Measurements from ENCODE around the gene GYS1.
"Not testable (repeated sequence)": the region's sequence is repeated elsewhere in the genome, so short reads cannot be mapped to it uniquely, and the experiment has no call there.

The GYS1 gene
- 37.8 to 77.0 (median 52.8) reads per million in 4 experiments for total RNA-seq

DNA sequence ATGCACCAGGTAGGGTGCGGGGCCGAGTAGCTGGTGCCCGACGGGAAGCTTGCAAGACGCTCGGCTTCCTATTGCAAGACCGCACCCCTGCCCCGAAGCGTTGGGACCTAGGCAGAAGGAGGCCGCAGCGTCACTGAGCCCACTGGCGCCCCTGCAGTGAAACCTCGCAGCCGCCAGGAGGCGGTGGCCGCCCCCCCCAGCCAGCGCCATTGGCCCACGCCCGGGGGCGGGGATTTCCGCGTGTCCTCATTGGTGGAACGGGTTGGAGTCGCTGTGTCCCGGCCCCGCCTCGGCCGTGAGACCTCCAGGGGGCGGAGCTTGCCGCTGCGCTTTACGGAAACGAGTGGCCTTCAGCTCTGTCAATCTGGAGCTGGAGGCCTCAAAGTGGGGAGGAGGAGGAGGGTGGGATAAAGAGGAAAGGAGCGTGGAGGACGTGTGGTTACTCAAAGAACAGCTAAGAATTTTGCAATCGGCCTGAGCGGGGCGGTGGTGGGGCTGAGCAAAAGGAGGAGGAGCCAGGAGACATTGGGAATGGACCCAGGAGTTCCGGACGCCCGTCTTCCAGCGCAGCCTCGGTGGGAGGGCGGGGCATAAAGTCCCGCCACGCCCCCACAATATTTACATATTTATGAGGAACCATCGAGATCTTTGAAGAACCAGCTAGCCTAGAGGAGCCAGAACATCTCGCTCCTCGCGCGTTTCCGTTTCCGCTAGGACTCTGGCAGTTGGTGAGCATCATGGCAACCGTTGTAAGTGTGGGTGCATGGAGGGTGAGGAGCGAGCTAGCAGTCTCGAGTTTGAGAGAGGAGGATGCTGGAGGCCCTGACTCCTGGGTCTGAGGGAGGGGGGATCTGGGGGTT, at the start of gene GYS1, which contains the start of gene RUVBL2:
TSS of gene GYS1 (minus strand) at position 135 of the 860 bp plus-strand sequence. CDS start 197 bp downstream, outside the sequence.
TSS of gene RUVBL2 (plus strand) at position 713 of the 860 bp plus-strand sequence. CDS start at position 738, 25 bp downstream.
- peak; percentile 98 for DNase-seq

DNA sequence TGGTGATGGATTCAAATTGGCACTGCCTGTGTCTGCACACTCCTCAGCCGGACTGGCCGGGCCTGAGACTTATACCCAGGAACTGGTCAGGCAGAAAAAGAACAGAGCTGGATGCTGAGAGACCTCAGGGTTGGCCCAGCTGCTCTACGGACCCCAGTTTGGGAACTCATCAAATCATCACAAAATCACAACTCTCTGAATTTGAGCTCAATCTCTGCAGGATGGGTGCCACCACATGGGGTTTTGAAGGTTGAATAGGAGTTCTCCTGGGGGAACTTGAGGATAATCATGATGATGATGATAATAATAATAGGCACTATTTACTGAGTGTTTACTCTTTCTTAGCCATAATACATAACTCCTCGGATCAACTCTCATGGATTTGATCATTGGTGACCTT, 49.6 kb upstream of the GYS1 start:
- not testable (repeated sequence) for DNase-seq

DNA sequence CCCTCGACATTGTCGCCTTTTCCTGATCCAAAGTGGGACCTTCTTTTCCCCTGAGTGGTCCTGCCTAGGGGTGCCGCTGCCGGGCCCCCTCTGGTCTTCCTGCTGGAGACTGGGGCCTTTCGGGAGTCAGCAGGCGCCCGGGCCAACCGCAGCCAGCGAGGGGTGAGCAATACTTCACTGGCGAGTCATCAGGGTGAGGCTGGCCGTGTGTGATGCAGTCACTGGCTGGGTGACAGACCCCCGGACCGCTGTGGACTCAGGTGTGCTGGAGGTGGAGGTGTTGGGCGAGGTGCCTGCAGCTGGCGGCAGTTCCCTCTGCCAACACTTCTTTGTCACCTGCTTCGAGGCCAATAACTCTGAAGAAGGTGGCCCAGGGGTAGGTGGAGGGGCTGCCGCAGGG, 49.1 kb upstream of the GYS1 start:
- DNase-seq = no peak

DNA sequence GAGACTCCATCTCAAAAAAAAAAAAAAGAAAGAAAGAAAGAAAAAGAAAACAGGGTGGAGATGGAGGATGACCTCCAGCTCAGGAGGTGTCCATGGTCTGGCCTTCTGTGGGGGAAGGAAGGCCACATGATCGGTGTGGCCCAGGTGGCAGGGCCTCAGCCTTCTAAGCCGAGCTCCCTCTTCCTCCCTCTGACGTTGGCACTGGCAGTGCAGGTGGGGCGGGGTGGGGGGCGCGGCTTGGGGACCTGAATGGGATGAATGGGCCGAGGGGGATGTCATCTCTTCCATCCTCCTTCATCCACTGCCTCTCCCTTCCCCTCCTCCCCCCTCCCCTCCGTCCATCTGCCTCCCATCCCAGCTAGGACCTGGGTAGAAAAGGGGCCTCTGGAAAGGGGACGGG, 46.6 kb upstream of the GYS1 start:
- DNase-seq = not testable (repeated sequence)

DNA sequence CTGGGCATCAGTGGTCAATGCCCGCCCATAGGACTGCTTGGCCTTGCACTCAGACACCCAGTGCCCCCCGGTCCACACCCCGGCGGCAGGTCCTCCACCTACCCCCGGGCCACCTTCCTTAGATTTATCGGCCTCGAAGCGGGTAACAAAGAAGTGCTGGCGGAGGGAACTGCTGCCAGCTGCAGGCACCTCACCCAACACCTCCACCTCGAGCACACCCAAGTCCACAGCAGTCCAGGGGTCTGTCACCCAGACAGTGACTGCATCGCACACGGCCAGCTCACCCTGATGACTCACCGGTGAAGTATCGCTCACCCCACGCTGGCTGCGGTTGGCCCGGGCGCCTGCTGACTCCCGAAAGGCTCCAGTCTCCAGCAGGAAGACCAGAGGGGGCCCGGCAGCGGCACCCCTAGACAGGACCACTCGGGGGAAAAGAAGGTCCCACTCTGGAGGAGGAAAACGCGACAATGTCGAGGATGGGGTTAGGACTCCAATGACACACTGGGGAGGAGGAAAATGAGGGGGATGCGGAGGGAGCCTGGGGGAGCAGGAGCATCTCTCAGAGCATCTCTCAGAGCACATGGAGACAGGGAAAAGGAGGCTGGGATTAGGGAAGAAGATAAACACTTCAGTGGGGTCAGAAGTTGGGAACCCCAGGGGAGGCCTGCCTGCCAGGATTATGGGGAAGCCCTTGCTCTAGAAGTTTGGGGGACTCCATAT, 45.6 kb upstream of the GYS1 start:
- not testable (repeated sequence) for DNase-seq

DNA sequence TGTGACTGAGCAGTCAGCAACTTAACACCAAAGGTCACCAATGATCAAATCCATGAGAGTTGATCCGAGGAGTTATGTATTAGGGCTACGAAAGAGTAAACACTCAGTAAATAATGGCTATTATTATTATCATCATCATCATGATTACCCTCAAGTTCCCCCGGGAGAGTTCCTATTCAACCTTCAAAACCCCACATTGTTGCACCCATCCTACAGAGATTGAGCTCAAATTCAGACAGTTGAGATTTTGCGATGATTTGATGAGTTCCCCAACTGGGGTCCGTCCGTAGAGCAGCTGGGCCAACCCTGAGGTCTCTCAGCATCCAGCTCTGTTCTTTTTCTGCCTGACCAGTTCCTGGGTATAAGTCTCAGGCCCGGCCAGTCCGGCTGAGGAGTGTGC, 45.0 kb upstream of the GYS1 start:
- not testable (repeated sequence) for DNase-seq

DNA sequence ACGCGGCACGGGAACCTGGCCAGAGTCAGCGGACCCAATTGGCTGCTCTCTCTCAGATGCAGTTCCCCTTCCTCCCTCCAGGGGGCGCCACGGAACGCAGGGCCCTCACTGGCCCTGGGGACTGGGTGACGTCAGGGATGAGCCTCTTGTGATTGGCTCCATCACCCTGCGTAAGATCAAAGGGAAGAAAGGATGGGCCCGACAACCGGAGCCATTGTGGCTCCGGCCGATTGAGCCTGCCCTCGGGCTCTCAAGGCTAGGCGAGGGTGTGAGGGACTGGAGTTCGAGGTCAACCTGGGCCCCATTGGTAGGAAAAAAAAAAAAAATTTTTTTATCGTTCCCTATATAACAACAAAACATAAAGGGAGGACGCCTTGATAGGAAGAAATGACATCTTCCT, 43.7 kb upstream of the GYS1 start, which contains the start of gene CGB1:
TSS of gene CGB1 (minus strand) at position 81 of the 400 bp plus-strand sequence. CDS start 184 bp downstream, outside the sequence.
- DNase-seq = not testable (repeated sequence)

DNA sequence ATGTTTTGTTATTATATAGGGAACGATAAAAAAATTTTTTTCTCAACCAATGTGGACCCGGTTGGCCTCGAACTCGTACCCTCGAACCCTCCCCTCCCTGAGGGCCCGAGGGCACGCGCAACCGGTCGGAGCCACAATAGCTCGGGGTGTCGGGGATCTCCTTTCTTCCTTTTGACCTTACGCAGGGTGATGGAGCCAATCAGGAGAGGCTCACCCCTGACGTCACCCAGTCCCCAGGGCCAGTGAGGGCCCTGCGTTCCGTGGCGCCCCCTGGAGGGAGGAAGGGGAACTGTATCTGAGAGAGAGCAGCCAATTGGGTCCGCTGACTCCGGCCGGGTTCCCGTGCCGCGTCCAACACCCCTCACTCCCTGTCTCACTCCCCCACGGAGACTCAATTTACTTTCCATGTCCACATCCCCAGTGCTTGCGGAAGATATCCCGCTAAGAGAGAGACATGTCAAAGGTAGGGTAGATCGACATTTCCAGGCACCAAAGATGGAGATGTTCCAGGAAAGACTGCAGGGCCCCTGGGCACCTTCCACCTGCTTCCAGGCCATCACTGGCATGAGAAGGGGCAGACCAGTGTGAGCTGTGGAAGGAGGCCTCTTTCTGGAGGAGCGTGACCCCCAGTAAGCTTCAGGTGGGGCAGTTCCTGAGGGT, 38.7 kb upstream of the GYS1 start, which contains the start of gene CGB2:
TSS of gene CGB2 (plus strand) at position 249 of the 660 bp plus-strand sequence. CDS start at position 455, 206 bp downstream.
- peak; percentile 18 for DNase-seq

DNA sequence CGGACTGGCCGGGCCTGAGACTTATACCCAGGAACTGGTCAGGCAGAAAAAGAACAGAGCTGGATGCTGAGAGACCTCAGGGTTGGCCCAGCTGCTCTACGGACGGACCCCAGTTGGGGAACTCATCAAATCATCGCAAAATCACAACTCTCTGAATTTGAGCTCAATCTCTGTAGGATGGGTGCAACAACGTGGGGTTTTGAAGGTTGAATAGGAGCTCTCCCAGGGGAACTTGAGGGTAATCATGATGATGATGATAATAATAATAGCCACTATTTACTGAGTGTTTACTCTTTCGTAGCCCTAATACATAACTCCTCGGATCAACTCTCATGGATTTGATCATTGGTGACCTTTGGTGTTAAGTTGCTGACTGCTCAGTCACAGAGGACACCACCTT, 37.2 kb upstream of the GYS1 start:
- DNase-seq = not testable (repeated sequence)

DNA sequence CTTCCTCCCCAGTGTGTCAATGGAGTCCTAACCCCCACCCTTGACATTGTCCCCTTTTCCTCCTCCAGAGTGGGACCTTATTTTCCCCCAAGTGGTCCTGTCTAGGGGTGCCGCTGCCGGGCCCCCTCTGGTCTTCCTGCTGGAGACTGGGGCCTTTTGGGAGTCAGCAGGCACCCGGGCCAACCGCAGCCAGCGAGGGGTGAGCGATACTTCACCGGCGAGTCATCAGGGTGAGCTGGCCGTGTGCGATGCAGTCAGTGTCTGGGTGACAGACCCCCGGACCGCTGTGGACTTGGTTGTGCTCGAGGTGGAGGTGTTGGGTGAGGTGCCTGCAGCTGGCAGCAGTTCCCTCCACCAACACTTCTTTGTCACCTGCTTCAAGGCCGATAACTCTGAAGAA, 36.6 kb upstream of the GYS1 start:
- not testable (repeated sequence) for DNase-seq

DNA sequence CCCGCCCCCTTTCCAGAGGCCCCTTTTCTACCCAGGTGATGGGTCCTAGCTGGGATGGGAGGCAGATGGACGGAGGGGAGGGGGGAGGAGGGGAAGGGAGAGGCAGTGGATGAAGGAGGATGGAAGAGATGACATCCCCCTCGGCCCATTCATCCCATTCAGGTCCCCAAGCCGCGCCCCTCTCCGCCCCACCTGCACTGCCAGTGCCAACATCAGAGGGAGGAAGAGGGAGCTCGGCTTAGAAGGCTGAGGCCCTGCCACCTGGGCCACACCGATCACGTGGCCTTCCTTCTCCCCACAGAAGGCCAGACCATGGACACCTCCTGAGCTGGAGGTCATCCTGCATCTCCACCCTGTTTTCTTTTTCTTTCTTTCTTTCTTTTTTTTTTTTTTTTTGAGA, 35.6 kb upstream of the GYS1 start:
- DNase-seq = not testable (repeated sequence)

DNA sequence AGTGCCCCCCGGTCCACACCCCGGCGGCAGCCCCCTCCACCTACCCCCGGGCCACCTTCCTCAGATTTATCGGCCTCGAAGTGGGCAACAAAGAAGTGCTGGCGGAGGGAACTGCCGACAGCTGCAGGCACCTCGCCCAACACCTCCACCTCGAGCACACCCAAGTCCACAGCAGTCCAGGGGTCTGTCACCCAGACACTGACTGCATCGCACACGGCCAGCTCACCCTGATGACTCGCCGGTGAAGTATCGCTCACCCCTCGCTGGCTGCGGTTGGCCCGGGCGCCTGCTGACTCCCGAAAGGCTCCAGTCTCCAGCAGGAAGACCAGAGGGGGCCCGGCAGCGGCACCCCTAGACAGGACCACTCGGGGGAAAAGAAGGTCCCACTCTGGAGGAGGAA, 32.5 kb upstream of the GYS1 start:
- not testable (repeated sequence) for DNase-seq

DNA sequence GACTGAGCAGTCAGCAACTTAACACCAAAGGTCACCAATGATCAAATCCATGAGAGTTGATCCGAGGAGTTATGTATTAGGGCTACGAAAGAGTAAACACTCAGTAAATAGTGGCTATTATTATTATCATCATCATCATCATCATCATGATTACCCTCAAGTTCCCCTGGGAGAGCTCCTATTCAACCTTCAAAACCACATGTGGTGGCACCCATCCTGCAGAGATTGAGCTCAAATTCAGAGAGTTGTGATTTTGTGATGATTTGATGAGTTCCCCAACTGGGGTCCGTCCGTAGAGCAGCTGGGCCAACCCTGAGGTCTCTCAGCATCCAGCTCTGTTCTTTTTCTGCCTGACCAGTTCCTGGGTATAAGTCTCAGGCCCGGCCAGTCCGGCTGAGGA, 32.0 kb upstream of the GYS1 start:
- not testable (repeated sequence) for DNase-seq

DNA sequence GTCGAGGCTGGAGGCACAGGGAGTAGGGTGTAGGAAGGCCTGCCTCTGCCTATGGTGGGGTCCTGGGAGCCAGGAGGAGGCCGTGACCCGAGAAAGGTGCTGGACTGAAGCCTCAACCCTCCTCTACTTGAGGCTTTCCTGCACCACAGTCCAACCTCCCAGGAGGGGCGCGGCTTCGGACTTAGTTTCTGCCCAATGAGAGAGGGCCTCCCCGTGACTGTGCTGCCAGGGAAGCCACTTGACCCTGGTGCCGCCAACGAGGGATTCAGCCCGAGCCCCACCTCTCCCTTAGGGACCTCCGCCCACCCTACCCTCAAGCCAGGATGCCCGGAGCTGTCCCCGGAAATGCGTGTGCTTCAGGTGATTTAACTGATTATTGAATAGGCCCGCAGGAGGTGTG, 31.1 kb upstream of the GYS1 start, which contains the start of gene CGB3:
TSS of gene CGB3 (minus strand) at position 101 of the 400 bp plus-strand sequence. CDS start 362 bp downstream, outside the sequence.
- not testable (repeated sequence) for DNase-seq

DNA sequence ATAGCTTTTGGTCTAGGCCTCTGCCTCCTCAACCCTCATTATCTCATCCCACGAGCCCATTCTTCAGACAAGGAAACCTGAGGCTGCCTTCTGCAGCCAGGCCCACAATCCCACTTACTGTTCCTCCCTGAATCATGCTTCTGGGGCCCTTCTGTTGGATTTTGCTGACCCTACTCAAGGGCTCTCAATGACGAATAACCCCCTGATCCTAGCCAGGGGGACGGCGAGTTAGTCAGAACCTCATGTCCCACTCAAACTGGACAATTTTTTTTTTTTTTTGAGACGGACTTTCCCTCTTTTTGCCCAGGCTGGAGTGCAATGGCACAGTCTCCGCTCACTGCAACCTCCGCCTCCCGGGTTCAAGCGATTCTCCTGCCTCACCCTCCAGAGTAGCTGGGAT, 29.0 kb upstream of the GYS1 start:
- DNase-seq = no peak

DNA sequence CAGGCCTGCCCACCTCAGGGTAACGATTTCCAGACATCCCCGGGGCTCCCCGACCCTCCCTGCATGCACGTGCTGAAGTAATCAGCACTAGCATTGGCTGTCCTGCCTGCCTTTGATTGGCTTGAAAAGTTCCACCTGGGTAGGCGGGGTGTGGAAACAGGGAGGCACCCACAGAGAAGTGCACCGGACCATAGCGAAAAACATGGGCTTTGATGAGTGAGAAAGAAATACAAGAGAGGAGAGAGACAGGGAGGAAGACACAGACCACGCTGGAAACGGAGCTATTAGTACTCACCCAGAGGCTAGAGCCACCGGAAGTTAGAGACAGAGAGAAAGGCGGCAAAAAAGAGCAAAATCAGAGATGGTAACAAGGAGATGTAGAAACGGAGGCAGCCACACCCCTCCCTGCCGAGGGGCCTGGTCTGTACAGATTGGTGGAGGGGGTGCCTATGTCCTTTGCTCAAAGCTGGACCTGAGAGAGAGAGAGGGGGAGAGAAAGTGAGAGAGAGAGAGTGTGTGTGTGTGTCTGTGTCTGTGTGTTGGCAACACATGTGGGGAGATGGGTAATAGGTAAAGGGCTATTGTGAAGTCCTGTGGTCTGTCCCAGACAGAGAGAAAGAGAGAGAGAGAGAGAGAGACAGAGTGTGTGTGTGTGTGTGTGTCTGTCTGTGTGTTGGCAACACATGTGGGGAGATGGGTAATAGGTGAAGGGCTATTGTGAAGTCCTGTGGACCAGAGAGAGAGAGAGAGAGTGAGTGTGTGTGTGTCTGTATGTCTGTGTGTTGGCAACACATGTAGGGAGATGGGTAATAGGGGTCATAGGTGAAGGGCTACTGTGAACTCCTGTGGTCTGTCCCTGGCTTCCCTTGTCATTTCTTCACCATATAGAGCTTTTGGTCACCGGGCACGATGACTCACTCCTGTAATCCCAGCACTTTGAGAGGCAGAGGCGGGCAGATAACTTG, 28.1 kb upstream of the GYS1 start:
- DNase-seq = no peak

DNA sequence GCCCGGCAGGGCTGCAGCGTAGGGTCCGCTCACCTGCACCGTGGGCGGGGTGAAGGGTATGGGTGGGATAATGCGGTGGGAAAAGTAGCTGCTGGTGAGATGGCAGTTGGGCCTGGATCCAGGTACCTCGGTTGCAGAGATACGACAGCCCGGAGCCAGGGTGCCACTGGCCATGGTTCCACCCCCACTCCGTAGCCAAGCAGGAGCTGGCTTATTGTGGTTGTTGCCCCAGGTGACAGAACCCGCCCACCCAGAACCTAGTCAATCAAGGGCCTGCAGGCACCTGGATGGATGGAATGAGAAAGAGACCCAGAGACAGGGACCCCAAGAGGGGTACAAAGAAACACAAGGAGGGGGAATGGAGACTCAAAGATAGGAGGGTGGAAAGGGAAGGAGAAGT, 27.2 kb upstream of the GYS1 start:
- DNase-seq = no peak

DNA sequence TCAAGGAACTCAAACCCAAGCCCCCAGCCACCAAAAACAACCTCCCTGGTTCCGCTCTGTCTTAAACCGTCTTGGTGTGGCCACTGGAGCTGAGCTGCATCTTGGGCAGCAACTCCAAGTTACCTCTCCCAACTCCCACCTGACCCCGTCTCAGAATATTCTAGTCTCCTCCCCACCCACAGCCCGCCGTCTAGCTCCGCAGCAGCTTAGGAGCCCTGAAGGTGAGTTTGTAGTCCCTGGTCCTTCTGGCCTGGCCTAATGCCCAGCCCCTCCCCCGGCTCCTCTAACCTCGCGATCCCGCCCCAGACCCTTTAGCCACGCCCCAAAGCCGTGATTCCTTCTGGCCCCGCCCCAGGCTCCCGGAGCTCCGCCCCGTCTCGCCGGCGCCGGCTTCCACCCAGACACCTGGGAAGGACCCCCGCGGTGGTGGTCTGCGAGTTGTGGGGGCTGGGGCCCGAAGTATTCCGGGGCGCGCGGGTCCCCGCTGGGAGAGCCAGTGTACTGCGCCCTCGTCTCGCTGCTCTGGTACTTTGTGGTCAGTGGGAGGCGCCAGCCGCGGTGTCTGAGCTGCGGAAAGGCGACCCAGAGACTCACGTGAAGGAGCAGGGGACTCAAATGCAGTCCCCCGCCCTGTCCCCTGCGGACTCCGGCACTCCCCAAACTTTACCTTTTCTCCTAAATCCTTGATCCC, 26.3 kb upstream of the GYS1 start:
- peak; percentile 58 for DNase-seq

DNA sequence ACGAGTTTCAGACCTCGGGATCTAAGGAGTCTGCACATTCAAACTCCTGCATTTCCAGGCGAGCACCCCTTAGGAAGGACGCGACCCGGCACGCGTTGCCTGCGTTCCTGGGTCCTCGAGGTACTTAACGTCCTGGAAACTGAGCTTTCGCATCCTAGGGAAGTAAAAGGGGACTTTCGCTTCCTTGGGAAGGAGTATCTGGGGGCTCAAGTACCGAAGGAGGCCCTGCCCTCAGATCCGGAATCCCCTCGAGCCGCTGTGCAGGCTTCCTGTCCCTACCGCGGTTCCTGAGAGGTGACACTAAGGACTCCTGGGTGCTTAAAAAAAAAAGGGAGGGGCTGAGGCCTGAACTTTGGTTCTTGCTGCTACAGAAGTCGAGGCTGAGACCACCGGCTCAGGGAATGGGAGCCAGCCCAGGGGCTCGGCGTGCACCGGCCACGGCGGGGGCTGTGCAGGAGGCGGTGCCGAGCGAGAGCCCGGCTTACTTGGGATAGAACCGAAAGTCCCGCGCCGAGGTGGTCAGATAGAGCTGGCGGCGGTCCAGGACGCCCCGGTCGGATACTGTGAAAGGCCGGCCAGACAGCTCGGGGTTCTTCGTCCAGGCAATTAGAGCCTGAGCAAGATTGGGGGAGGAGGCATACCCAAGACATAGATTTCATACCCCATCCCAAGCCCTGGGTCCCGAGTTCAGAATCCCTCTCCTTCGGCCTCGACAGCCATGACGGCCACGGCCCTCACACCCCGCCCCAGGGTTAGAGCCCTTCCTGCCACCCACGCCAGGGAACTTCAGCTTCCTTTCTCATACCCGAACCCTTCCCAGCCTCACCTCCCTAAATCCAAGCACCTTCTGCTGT, 25.5 kb upstream of the GYS1 start:
- DNase-seq = not testable (repeated sequence)

Measured in effector CD8-positive, alpha-beta T cell (primary cell).